GM12891 (cell line): ENCODE results near the gene DNAJC13.
"Not testable (repeated sequence)": the region's sequence is repeated elsewhere in the genome, so short reads cannot be mapped to it uniquely, and the experiment has no call there.

Experiments used
- DNase-seq: peaks from one replicate; pipeline ENCODE4 v3.0.0; 2011; ENCODE audit warnings: low spot score; ENCODE audit not compliant: insufficient read length
- FAIRE-seq: peaks from 2 replicates; lab custom pipeline; 2011; peaks lifted over from hg19 to GRCh38; lab: Jason Lieb, UNC
- PAX5 ChIP-seq: IDR thresholded peaks from 2 replicates; pipeline ENCODE4 v1.6.1; 2011; ENCODE audit warnings: low read length, moderate library complexity, mild to moderate bottlenecking; ENCODE audit not compliant: insufficient read depth, severe bottlenecking
- POLR2A ChIP-seq: IDR thresholded peaks from 2 replicates; pipeline ENCODE4 v1.6.1; 2011; ENCODE audit warnings: low read depth, low read length, control low read depth
- POLR2AphosphoS5 ChIP-seq: IDR thresholded peaks from 2 replicates; pipeline ENCODE4 v1.6.1; 2011; ENCODE audit warnings: low read depth, low read length, control low read depth
- POU2F2 ChIP-seq: IDR thresholded peaks from 2 replicates; pipeline ENCODE4 v1.6.1; 2011; ENCODE audit warnings: low read depth, mild to moderate bottlenecking, control low read depth, low read length, moderate library complexity
- SPI1 ChIP-seq: IDR thresholded peaks from 2 replicates; pipeline ENCODE4 v1.6.1; 2011; ENCODE audit warnings: low read depth, low read length, control low read depth
- TAF1 ChIP-seq: IDR thresholded peaks from 2 replicates; pipeline ENCODE4 v1.6.1; 2011; ENCODE audit warnings: low read depth, low read length, control low read depth

DNAJC13 gene

GRCh38 chr3:132382688-132383194 is 34.6 kb upstream of the DNAJC13 start:
- DNase-seq (no peak), FAIRE-seq (no peak)
- TF ChIP-seq POLR2A = no peak
- no peak for TF ChIP-seq POLR2AphosphoS5
- no peak for TF ChIP-seq PAX5
- TF ChIP-seq SPI1 = no peak
- no peak for TF ChIP-seq TAF1
- TF ChIP-seq POU2F2 = no peak

- TF ChIP-seq SPI1 (no peak), PAX5 (no peak), POLR2AphosphoS5 (no peak), POLR2A (no peak), POU2F2 (no peak), TAF1 (no peak)
- no peak for FAIRE-seq
Measured at GRCh38 chr3:132386259-132386658, 31.0 kb upstream of the DNAJC13 start.

GRCh38 chr3:132392675-132393074 is 24.6 kb upstream of the DNAJC13 start:
- DNase-seq, FAIRE-seq: not testable (repeated sequence)

More at GRCh38 chr3:132386259-132386658, 31.0 kb upstream of the DNAJC13 start:
- DNase-seq = no peak

GRCh38 chr3:132394320-132394719 is 23.0 kb upstream of the DNAJC13 start:
- DNase-seq (no peak), FAIRE-seq (no peak)
- TF ChIP-seq POU2F2 (no peak), SPI1 (no peak), POLR2A (no peak), TAF1 (no peak), PAX5 (no peak), POLR2AphosphoS5 (no peak)

GRCh38 chr3:132395126-132395525 is 22.2 kb upstream of the DNAJC13 start:
- no peak for TF ChIP-seq TAF1
- no peak for TF ChIP-seq SPI1
- no peak for TF ChIP-seq PAX5
- TF ChIP-seq POLR2AphosphoS5 = no peak
- TF ChIP-seq POLR2A = no peak
- no peak for TF ChIP-seq POU2F2
- no peak for FAIRE-seq
- DNase-seq = no peak

GRCh38 chr3:132396255-132396654 is 21.0 kb upstream of the DNAJC13 start:
- DNase-seq (no peak), FAIRE-seq (no peak)

GRCh38 chr3:132396776-132397175 is 20.5 kb upstream of the DNAJC13 start:
- peak; percentile 23 for FAIRE-seq
- DNase-seq = not testable (repeated sequence)

More at GRCh38 chr3:132396255-132396654, 21.0 kb upstream of the DNAJC13 start:
- no peak for TF ChIP-seq PAX5
- TF ChIP-seq POU2F2 = no peak

GRCh38 chr3:132399054-132399929 is 18.0 kb upstream of the DNAJC13 start:
- TF ChIP-seq SPI1 (no peak), POLR2AphosphoS5 (no peak), PAX5 (no peak), TAF1 (no peak), POU2F2 (no peak), POLR2A (no peak)
- DNase-seq (peak; percentile 18), FAIRE-seq (peak; percentile 86)

GRCh38 chr3:132401255-132401654 is 16.0 kb upstream of the DNAJC13 start:
- no peak for FAIRE-seq
- TF ChIP-seq PAX5 (no peak), POLR2AphosphoS5 (no peak), TAF1 (no peak), SPI1 (no peak), POLR2A (no peak), POU2F2 (no peak)

GRCh38 chr3:132404276-132404675 is 13.0 kb upstream of the DNAJC13 start:
- no peak for TF ChIP-seq POLR2AphosphoS5
- no peak for TF ChIP-seq SPI1
- TF ChIP-seq TAF1 = no peak
- no peak for FAIRE-seq
- no peak for DNase-seq

More at GRCh38 chr3:132401255-132401654, 16.0 kb upstream of the DNAJC13 start:
- no peak for DNase-seq
